Panc1 (cell line): Measurements from ENCODE around the gene MYO3B. TPM values are rescaled to one million over a fixed set of nuclear protein-coding genes. Genes with fewer than 3 reads are reported as not detected.

ENCODE experiments used
- ATAC-seq: fragments of 200-7000 bp; cut with Tn5 transposase; 2 replicates; pipeline ENCODE4 v1.9.1; 2020; ENCODE audit warnings: mild to moderate bottlenecking, moderate library complexity
- BruUV-seq: library from RNA; stranded (reverse); fragments of 400-500 nt; replicated peaks from 2 replicates; lab custom pipeline; 2021; lab: Mats Ljungman, UMichigan
- CTCF ChIA-PET: fragments of 300-600 bp; sonication (Branson Sonifier 250); formaldehyde crosslinking; loops from one replicate; lab custom pipeline; 2022; ENCODE audit warnings: antibody characterized with exemption; lab: Charles Lee
- POLR2A ChIA-PET: fragments of 300-600 bp; sonication (Branson Sonifier 250); formaldehyde crosslinking; loops from one replicate; lab custom pipeline; 2022; ENCODE audit warnings: antibody characterized with exemption; lab: Charles Lee
- DNase-seq: peaks from one replicate; pipeline ENCODE4 v3.0.0-alpha.2; 2010; ENCODE audit warnings: low read depth, low spot score
- H3K27ac ChIP-seq: 2 replicates; pipeline ENCODE4 v1.5.1; 2011; ENCODE audit warnings: mild to moderate bottlenecking, low read length, inconsistent platforms
- H3K27me3 ChIP-seq: fragments of 200-500 bp; sonication (Bioruptor generic); 2 replicates; pipeline ENCODE4 v1.6.0; 2014; ENCODE audit warnings: low read length, inconsistent platforms; ENCODE audit not compliant: control insufficient read depth, insufficient read depth
- H3K36me3 ChIP-seq: fragments of 200-500 bp; sonication (Bioruptor generic); 2 replicates; pipeline ENCODE4 v1.5.1; 2014; ENCODE audit warnings: inconsistent platforms, mild to moderate bottlenecking, low read length, moderate library complexity; ENCODE audit not compliant: control insufficient read depth, insufficient read depth
- H3K4me1 ChIP-seq: 2 replicates; pipeline ENCODE4 v1.5.1; 2011; ENCODE audit warnings: inconsistent platforms, mild to moderate bottlenecking, low read length, moderate library complexity; ENCODE audit not compliant: control insufficient read depth, insufficient read depth
- H3K4me3 ChIP-seq, 2 experiments: 2 replicates each; pipeline ENCODE4 v1.5.1; 2011 to 2012; ENCODE audit warnings: low read depth in 2 of 2, low read length in 2 of 2, mild to moderate bottlenecking in 2 of 2, inconsistent platforms in 1 of 2, moderate library complexity in 1 of 2
- H3K9me3 ChIP-seq: fragments of 200-500 bp; sonication (Bioruptor generic); 2 replicates; pipeline ENCODE4 v1.5.1; 2014; ENCODE audit warnings: low read depth, mild to moderate bottlenecking, inconsistent platforms, low read length, moderate library complexity; ENCODE audit not compliant: control insufficient read depth, insufficient read depth
- POLR2AphosphoS5 ChIP-seq: IDR thresholded peaks from 2 replicates; pipeline ENCODE4 v1.6.1; 2012; ENCODE audit warnings: mild to moderate bottlenecking, low read depth, low read length, moderate library complexity
- SIN3A ChIP-seq: IDR thresholded peaks from 2 replicates; pipeline ENCODE4 v1.6.1; 2012; ENCODE audit warnings: low read depth, mild to moderate bottlenecking, low read length, moderate library complexity, borderline replicate concordance; ENCODE audit not compliant: insufficient read depth
- TCF7L2 ChIP-seq: IDR thresholded peaks from 2 replicates; pipeline ENCODE4 v1.6.1; 2011; ENCODE audit warnings: mild to moderate bottlenecking, low read depth, low read length, inconsistent platforms
- in situ Hi-C: cut with HindIII; loops from 2 replicates; pipeline ENCODE4 v1.10.0; 2016; ENCODE audit warnings: low sequenced_read_pairs, low pct_unique_long_range_greater_than_20kb
- intact Hi-C: fragments of 100-400 bp; cut with micrococcal nuclease; formaldehyde crosslinking; loops from one replicate; pipeline ENCODE4 v1.10.0; 2022; ENCODE audit not compliant: unreplicated experiment
- total RNA-seq: library from RNA; stranded (reverse); gene quantifications from one replicate; pipeline ENCODE4 v1.2.1, GENCODE V29; 2021; ENCODE audit not compliant: unreplicated experiment
- TF ChIP-seq, protein P1 (sequence below), 2 experiments: IDR thresholded peaks; 2 replicates each; pipeline ENCODE4 v1.6.1; 2011 to 2012; ENCODE audit warnings: low read depth in 2 of 2, control low read depth in 1 of 2, low read length in 1 of 2, mild to moderate bottlenecking in 1 of 2, moderate library complexity in 1 of 2; ENCODE audit not compliant: insufficient read depth in 1 of 2
- TF ChIP-seq, protein P2 (sequence below): fragments of 450-650 bp; IDR thresholded peaks from 2 replicates; pipeline ENCODE4 v1.5.1; 2017; ENCODE audit warnings: mild to moderate bottlenecking

The MYO3B gene
- total RNA-seq, 1 experiment from 2014 or later, result 0.05 TPM

DNA sequence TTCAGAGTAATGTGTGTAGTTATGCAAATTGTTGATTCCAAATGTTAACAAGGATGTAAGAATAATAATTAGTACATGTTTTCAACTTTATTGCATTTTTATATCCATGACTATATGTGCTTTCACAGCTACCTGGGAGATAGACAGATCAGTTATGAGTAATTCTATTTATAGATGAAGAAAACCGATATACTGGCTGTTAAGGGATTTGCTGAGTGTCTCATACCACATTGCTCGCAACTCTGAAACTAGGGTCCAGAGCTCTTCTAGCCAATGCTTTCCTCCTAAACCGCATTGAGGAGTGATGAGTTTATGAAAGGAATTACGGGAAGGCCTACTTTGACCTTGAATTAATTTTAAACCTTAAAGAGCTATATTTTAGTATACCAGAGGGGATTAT is 202.3 kb downstream of the MYO3B start:
- CTCF ChIA-PET, result no interaction called here
- in situ Hi-C loops (no loop called here), intact Hi-C loops (no loop called here)
- Histone ChIP-seq H3K9me3 (no peaks in the 10 kb centered on the region), H3K4me3 (no peak overlapping the region), H3K36me3 (no peaks in the 10 kb centered on the region), H3K27ac (no peak overlapping the region), H3K4me1 (no peaks in the 10 kb centered on the region; the same call in 1 of the 2 replicates), H3K27me3 (no peaks in the 10 kb centered on the region; the same call in 1 of the 2 replicates)
- DNase-seq, result no peak
- no peak for ATAC-seq
- POLR2A ChIA-PET, result no interaction called here
- BruUV-seq, result no TSS peak
- TF ChIP-seq POLR2AphosphoS5 (no peak), SIN3A (no peak), TCF7L2 (no peak)
- TF ChIP-seq, protein P1, sequence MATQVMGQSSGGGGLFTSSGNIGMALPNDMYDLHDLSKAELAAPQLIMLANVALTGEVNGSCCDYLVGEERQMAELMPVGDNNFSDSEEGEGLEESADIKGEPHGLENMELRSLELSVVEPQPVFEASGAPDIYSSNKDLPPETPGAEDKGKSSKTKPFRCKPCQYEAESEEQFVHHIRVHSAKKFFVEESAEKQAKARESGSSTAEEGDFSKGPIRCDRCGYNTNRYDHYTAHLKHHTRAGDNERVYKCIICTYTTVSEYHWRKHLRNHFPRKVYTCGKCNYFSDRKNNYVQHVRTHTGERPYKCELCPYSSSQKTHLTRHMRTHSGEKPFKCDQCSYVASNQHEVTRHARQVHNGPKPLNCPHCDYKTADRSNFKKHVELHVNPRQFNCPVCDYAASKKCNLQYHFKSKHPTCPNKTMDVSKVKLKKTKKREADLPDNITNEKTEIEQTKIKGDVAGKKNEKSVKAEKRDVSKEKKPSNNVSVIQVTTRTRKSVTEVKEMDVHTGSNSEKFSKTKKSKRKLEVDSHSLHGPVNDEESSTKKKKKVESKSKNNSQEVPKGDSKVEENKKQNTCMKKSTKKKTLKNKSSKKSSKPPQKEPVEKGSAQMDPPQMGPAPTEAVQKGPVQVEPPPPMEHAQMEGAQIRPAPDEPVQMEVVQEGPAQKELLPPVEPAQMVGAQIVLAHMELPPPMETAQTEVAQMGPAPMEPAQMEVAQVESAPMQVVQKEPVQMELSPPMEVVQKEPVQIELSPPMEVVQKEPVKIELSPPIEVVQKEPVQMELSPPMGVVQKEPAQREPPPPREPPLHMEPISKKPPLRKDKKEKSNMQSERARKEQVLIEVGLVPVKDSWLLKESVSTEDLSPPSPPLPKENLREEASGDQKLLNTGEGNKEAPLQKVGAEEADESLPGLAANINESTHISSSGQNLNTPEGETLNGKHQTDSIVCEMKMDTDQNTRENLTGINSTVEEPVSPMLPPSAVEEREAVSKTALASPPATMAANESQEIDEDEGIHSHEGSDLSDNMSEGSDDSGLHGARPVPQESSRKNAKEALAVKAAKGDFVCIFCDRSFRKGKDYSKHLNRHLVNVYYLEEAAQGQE (IDR thresholded peaks at IDR 0.05; ENCODE audit: insufficient read depth in 1 of 2, low read depth in 2 of 2, low read length in 1 of 2), result no peak
- TF ChIP-seq, protein P2, sequence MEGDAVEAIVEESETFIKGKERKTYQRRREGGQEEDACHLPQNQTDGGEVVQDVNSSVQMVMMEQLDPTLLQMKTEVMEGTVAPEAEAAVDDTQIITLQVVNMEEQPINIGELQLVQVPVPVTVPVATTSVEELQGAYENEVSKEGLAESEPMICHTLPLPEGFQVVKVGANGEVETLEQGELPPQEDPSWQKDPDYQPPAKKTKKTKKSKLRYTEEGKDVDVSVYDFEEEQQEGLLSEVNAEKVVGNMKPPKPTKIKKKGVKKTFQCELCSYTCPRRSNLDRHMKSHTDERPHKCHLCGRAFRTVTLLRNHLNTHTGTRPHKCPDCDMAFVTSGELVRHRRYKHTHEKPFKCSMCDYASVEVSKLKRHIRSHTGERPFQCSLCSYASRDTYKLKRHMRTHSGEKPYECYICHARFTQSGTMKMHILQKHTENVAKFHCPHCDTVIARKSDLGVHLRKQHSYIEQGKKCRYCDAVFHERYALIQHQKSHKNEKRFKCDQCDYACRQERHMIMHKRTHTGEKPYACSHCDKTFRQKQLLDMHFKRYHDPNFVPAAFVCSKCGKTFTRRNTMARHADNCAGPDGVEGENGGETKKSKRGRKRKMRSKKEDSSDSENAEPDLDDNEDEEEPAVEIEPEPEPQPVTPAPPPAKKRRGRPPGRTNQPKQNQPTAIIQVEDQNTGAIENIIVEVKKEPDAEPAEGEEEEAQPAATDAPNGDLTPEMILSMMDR, result no peak

DNA sequence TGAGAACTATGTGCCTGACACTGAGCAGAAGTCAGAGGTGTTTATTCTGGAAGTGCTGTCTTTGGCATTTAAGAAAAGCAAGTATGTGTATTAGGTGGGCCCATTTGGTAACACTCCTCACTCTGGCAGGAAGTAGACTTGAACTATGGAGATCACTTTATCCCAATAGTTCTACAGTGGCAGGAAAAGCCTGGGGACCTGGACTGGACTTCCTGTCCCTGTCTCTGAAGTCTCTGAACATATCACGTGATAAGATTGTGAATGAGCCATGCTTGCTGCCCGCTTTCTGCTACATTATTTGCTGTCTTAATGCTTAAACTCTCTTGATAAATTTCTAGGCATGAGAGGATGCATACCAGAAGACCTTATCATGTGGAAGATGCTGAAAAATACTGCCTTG is 203.7 kb downstream of the MYO3B start:
- intact Hi-C loops, result no loop called here
- Histone ChIP-seq H3K4me3 (no peak overlapping the region), H3K4me1 (peaks cover 6% of the 10 kb centered on the region), H3K27me3 (no peaks in the 10 kb centered on the region; the same call in 1 of the 2 replicates), H3K27ac (no peak overlapping the region), H3K9me3 (no peaks in the 10 kb centered on the region), H3K36me3 (no peaks in the 10 kb centered on the region)
- TF ChIP-seq TCF7L2 (no peak), POLR2AphosphoS5 (no peak), SIN3A (no peak)
- TF ChIP-seq, protein P2, result no peak
- TF ChIP-seq, protein P1 (IDR thresholded peaks at IDR 0.05; ENCODE audit: insufficient read depth in 1 of 2, low read depth in 2 of 2, low read length in 1 of 2), result no peak
- DNase-seq (no peak), ATAC-seq (no peak)
- ChIA-PET CTCF (no interaction called here), POLR2A (interaction anchor here (0.6 kb wide), 1 partner anchor 22 kb away, joined by 3 read pairs; no protein-coding TSS in a partner anchor)
- in situ Hi-C loops, result no loop called here
- BruUV-seq, result no TSS peak
